T47D (cell line): ENCODE results near the gene ETFDH.
A peak's percentile ranks its signal among the peaks of the same experiment; 100 is the strongest.
"Not testable (repeated sequence)": the region's sequence is repeated elsewhere in the genome, so short reads cannot be mapped to it uniquely, and the experiment has no call there.

Source experiments
- DNase-seq, 2 experiments: peaks; one replicate each; pipeline versions ENCODE4 v3.0.0 to v3.0.0-alpha.2; 2011 to 2012; ENCODE audit warnings: low read depth in 1 of 2, low spot score in 1 of 2
- JUND ChIP-seq: IDR thresholded peaks from 2 replicates; pipeline ENCODE4 v1.6.1; 2012; ENCODE audit warnings: low read depth
- in situ Hi-C: cut with HindIII; loops from 2 replicates; pipeline ENCODE4 v1.10.0; 2016; ENCODE audit warnings: low sequenced_read_pairs, low pct_unique_long_range_greater_than_20kb

The ETFDH gene

GRCh38 chr4:158671915-158672806, at the start of gene ETFDH:
TSS of gene ETFDH (plus strand) at chr4:158672296. CDS start at chr4:158672457, 161 bp downstream.
- TF ChIP-seq JUND, result no peak
- peak; percentile 90 to 98 for DNase-seq
- in situ Hi-C loops, result no loop called here

- in situ Hi-C loops, result no loop called here
- TF ChIP-seq JUND, result no peak
- peak in 1 of 2 experiments; percentile 70 for DNase-seq
Measured at GRCh38 chr4:158624889-158625478, 47.1 kb upstream of the ETFDH start.

- no peak for DNase-seq
- in situ Hi-C loops, result no loop called here
- no peak for TF ChIP-seq JUND
Measured at GRCh38 chr4:158625544-158625943, 46.6 kb upstream of the ETFDH start.

- no peak for DNase-seq
- no peak for TF ChIP-seq JUND
- in situ Hi-C loops, result no loop called here
Measured at GRCh38 chr4:158630893-158631292, 41.2 kb upstream of the ETFDH start.

GRCh38 chr4:158636619-158637018, 35.5 kb upstream of the ETFDH start:
- in situ Hi-C loops, result no loop called here
- TF ChIP-seq JUND, result no peak

GRCh38 chr4:158644356-158644755, 27.7 kb upstream of the ETFDH start:
- in situ Hi-C loops, result no loop called here
- DNase-seq, result no peak
- no peak for TF ChIP-seq JUND

More at GRCh38 chr4:158636619-158637018, 35.5 kb upstream of the ETFDH start:
- DNase-seq, result no peak

GRCh38 chr4:158644760-158645159, 27.3 kb upstream of the ETFDH start:
- no peak for TF ChIP-seq JUND
- DNase-seq, result no peak
- in situ Hi-C loops, result no loop called here

GRCh38 chr4:158649111-158649680, 22.9 kb upstream of the ETFDH start:
- TF ChIP-seq JUND, result no peak
- in situ Hi-C loops, result no loop called here

GRCh38 chr4:158652920-158653319, 19.2 kb upstream of the ETFDH start:
- in situ Hi-C loops, result no loop called here
- no peak for TF ChIP-seq JUND
- DNase-seq, result no peak

More at GRCh38 chr4:158649111-158649680, 22.9 kb upstream of the ETFDH start:
- no peak for DNase-seq

GRCh38 chr4:158656439-158656838, 15.7 kb upstream of the ETFDH start:
- DNase-seq, result no peak
- in situ Hi-C loops, result no loop called here
- TF ChIP-seq JUND, result no peak

- TF ChIP-seq JUND, result no peak
- in situ Hi-C loops, result no loop called here
- no peak for DNase-seq
Measured at GRCh38 chr4:158657291-158657690, 14.8 kb upstream of the ETFDH start.

- DNase-seq, in situ Hi-C loops: not testable (repeated sequence)
Measured at GRCh38 chr4:158663255-158663654, 8.8 kb upstream of the ETFDH start.

- in situ Hi-C loops, result not testable (repeated sequence)
Measured at GRCh38 chr4:158663707-158664625, 8.1 kb upstream of the ETFDH start.

More at GRCh38 chr4:158663707-158664625, 8.1 kb upstream of the ETFDH start:
- DNase-seq, result not testable (repeated sequence)
